Hepatocyte (in vitro differentiated cells): ENCODE data around the gene NUMA1.

ENCODE experiments used
- EZH2 ChIP-seq: fragments of 200-600 bp; sonication (generic); IDR thresholded peaks from 2 replicates; pipeline ENCODE4 v1.6.1; 2016; ENCODE audit warnings: antibody characterized with exemption, mild to moderate bottlenecking, borderline replicate concordance
- TF ChIP-seq, protein P1 (sequence below): fragments of 200-600 bp; sonication (generic); IDR thresholded peaks from 2 replicates; pipeline ENCODE4 v1.5.1; 2016; ENCODE audit warnings: antibody characterized with exemption, mild to moderate bottlenecking; ENCODE audit not compliant: poor library complexity

DNA sequence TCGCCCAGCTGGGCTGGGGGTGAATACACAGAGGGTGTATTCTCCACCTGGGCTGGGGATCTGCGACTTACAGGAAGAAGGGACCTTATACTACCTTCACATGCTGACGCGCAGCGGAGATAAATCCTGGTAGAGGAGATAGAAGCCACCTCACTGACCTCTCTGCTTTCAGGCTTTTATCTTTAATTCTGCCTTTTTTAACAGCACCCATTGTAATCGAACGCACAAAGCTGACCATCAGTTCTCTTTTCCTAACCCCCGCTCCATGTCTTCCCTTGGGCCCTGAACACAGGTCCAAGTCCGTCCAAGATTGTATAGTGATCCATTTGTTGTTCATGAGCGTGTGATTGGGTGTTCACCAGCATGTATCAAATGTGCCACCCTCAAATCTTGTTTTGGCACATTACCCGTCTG lies 23.4 kb upstream of the NUMA1 start:
- TF ChIP-seq, protein P1, sequence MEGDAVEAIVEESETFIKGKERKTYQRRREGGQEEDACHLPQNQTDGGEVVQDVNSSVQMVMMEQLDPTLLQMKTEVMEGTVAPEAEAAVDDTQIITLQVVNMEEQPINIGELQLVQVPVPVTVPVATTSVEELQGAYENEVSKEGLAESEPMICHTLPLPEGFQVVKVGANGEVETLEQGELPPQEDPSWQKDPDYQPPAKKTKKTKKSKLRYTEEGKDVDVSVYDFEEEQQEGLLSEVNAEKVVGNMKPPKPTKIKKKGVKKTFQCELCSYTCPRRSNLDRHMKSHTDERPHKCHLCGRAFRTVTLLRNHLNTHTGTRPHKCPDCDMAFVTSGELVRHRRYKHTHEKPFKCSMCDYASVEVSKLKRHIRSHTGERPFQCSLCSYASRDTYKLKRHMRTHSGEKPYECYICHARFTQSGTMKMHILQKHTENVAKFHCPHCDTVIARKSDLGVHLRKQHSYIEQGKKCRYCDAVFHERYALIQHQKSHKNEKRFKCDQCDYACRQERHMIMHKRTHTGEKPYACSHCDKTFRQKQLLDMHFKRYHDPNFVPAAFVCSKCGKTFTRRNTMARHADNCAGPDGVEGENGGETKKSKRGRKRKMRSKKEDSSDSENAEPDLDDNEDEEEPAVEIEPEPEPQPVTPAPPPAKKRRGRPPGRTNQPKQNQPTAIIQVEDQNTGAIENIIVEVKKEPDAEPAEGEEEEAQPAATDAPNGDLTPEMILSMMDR: no peak
- TF ChIP-seq EZH2: no peak
